ENCODE results near the gene CD3G. TPM values are rescaled to one million over a fixed set of nuclear protein-coding genes. Genes with fewer than 3 reads are reported as not detected.
"Not testable (repeated sequence)": the region's sequence is repeated elsewhere in the genome, so short reads cannot be mapped to it uniquely, and the experiment has no call there.

Gene CD3G
- polyA plus RNA-seq (2013, experiment 1 of 2; ENCODE audit: insufficient read length), result 0.08 TPM
- 0.04 TPM for polyA plus RNA-seq (2013, experiment 2 of 2; ENCODE audit: insufficient read length)

- DNase-seq, result no peak
Measured at GRCh38 chr11:118343981-118344515, at the start of gene CD3G. Gene CD3G (plus strand): TSS chr11:118344344. CDS start chr11:118344424, 80 bp downstream.

GRCh38 chr11:118295199-118295598 is 48.9 kb upstream of the CD3G start:
- no peak for DNase-seq

GRCh38 chr11:118295815-118296454 is 48.2 kb upstream of the CD3G start:
- DNase-seq, result no peak

- DNase-seq, result no peak
Measured at GRCh38 chr11:118301600-118302195, 42.4 kb upstream of the CD3G start.

- DNase-seq, result no peak
Measured at GRCh38 chr11:118304227-118304567, 39.9 kb upstream of the CD3G start.

- DNase-seq, result no peak
Measured at GRCh38 chr11:118304568-118305248, 39.4 kb upstream of the CD3G start, which contains the start of gene CD3E. Gene CD3E (plus strand): TSS chr11:118304730. CDS start chr11:118304953, 223 bp downstream.

GRCh38 chr11:118305726-118306125 is 38.4 kb upstream of the CD3G start:
- DNase-seq, result no peak

- no peak for DNase-seq
Measured at GRCh38 chr11:118306556-118306955, 37.6 kb upstream of the CD3G start.

GRCh38 chr11:118308995-118309528 is 35.1 kb upstream of the CD3G start:
- not testable (repeated sequence) for DNase-seq

GRCh38 chr11:118310271-118310670 is 33.9 kb upstream of the CD3G start:
- DNase-seq, result no peak

- DNase-seq, result no peak
Measured at GRCh38 chr11:118310781-118311485, 33.2 kb upstream of the CD3G start.

GRCh38 chr11:118311518-118311917 is 32.6 kb upstream of the CD3G start:
- no peak for DNase-seq

GRCh38 chr11:118312328-118312727 is 31.8 kb upstream of the CD3G start:
- DNase-seq, result no peak

GRCh38 chr11:118313242-118313641 is 30.9 kb upstream of the CD3G start:
- peak; percentile 21 for DNase-seq

GRCh38 chr11:118314988-118315411 is 29.1 kb upstream of the CD3G start:
- no peak for DNase-seq

GRCh38 chr11:118318124-118318523 is 26.0 kb upstream of the CD3G start:
- DNase-seq, result no peak

- DNase-seq, result no peak
Measured at GRCh38 chr11:118318581-118319336, 25.4 kb upstream of the CD3G start.

GRCh38 chr11:118319337-118319707 is 24.8 kb upstream of the CD3G start:
- DNase-seq, result no peak

- DNase-seq, result no peak
Measured at GRCh38 chr11:118320515-118320914, 23.6 kb upstream of the CD3G start.

GRCh38 chr11:118321386-118322082 is 22.6 kb upstream of the CD3G start:
- no peak for DNase-seq

GRCh38 chr11:118322721-118323120 is 21.4 kb upstream of the CD3G start:
- no peak for DNase-seq

Measured in fibroblast of skin of abdomen (primary cell).